Nephron (organoid): Measurements from ENCODE around the gene PTPRB.

Experiments
- H3K27ac Mint-ChIP-seq, 3 experiments: 2 replicates each; pipeline ENCODE4 v1.8.0; 2020; ENCODE audit warnings: mixed read lengths in 3 of 3, mild to moderate bottlenecking in 2 of 3, moderate library complexity in 1 of 3
- H3K27me3 Mint-ChIP-seq: 2 replicates; pipeline ENCODE4 v1.8.0; 2021; ENCODE audit warnings: low read depth, mild to moderate bottlenecking, moderate library complexity, mixed read lengths
- H3K36me3 Mint-ChIP-seq: 2 replicates; pipeline ENCODE4 v1.8.0; 2020; ENCODE audit warnings: low read depth, mixed read lengths
- H3K4me1 Mint-ChIP-seq: 2 replicates; pipeline ENCODE4 v1.8.0; 2020; ENCODE audit warnings: mixed read lengths
- H3K4me3 Mint-ChIP-seq, 3 experiments: 2 replicates each; pipeline ENCODE4 v1.8.0; 2020; ENCODE audit warnings: mild to moderate bottlenecking in 3 of 3, mixed read lengths in 3 of 3, moderate library complexity in 2 of 3
- H3K9me3 Mint-ChIP-seq: 2 replicates; pipeline ENCODE4 v1.8.0; 2020; ENCODE audit warnings: mixed read lengths
- CTCF ChIP-seq, 3 experiments: fragments of 200-600 bp; sonication (generic); IDR thresholded peaks; one replicate each; pipeline ENCODE4 v1.5.0; 2021; ENCODE audit warnings: antibody characterized with exemption in 3 of 3; ENCODE audit not compliant: unreplicated experiment in 3 of 3

The PTPRB gene

DNA sequence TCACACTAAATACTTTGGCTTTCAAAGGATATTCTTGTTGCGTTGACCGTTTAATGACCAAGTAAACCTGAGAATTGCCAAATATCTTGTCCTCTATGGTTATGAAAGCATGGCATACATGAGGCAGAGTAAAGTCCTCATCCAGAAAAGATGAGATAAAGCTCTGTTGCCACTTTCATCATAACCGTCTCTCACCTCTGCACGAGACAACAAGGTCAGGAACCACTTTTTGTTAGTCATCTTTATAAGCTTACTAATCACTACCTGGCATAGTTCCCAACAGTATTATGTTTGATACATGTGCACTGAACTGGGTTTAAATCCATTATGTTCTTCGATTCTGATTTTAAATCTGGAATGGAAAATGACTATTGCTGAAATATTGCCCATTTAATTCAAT is 31.3 kb downstream of the PTPRB start:
- no peaks in the 10 kb centered on the region for H3K9me3 Mint-ChIP-seq
- peaks cover 29% of the 10 kb centered on the region for H3K27me3 Mint-ChIP-seq
- no peaks in the 10 kb centered on the region for H3K36me3 Mint-ChIP-seq
- no peak overlapping the region for H3K4me3 Mint-ChIP-seq
- no peak for TF ChIP-seq CTCF (IDR thresholded peaks at IDR 0.05; ENCODE audit: unreplicated experiment in 3 of 3)
- H3K4me1 Mint-ChIP-seq: peaks cover 5% of the 10 kb centered on the region
- no peak overlapping the region for H3K27ac Mint-ChIP-seq

GRCh38 chr12:70604662-70605061 is 32.6 kb downstream of the PTPRB start:
- no peak for TF ChIP-seq CTCF (IDR thresholded peaks at IDR 0.05; ENCODE audit: unreplicated experiment in 3 of 3)
- no peak overlapping the region for H3K4me3 Mint-ChIP-seq
- H3K27ac Mint-ChIP-seq: no peak overlapping the region
- no peaks in the 10 kb centered on the region for H3K4me1 Mint-ChIP-seq
- no peaks in the 10 kb centered on the region for H3K36me3 Mint-ChIP-seq
- H3K9me3 Mint-ChIP-seq: no peaks in the 10 kb centered on the region
- H3K27me3 Mint-ChIP-seq: peaks cover 20% of the 10 kb centered on the region

DNA sequence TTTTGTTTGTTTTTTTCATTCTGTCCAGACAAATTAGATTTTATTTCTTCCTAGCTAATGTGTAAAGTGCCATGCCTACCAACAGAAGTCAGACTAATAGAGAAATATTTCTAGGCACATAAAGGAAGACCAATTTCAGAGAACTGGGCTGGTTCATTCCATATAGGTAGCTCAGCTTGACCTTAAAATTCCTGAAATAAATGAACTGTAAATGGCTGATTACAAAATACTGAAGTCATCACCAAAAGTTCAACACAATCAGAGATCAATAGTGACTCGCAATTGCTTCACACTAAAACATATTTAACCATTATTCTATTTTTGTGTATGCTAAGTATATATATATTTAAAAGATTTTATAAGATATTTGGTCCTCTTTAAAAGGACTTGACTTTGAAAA is 34.2 kb downstream of the PTPRB start:
- Mint-ChIP-seq H3K9me3 (no peaks in the 10 kb centered on the region), H3K4me1 (no peaks in the 10 kb centered on the region), H3K4me3 (no peak overlapping the region), H3K27ac (no peak overlapping the region), H3K36me3 (no peaks in the 10 kb centered on the region), H3K27me3 (peaks cover 5% of the 10 kb centered on the region)
- TF ChIP-seq CTCF (IDR thresholded peaks at IDR 0.05; ENCODE audit: unreplicated experiment in 3 of 3): no peak

- Mint-ChIP-seq H3K4me1 (no peaks in the 10 kb centered on the region), H3K27me3 (no peaks in the 10 kb centered on the region), H3K9me3 (no peaks in the 10 kb centered on the region), H3K27ac (no peak overlapping the region), H3K36me3 (no peaks in the 10 kb centered on the region), H3K4me3 (no peak overlapping the region)
- TF ChIP-seq CTCF (IDR thresholded peaks at IDR 0.05; ENCODE audit: unreplicated experiment in 3 of 3): no peak
Observed at GRCh38 chr12:70598467-70599193, 38.6 kb downstream of the PTPRB start.

GRCh38 chr12:70592664-70593063 is 44.6 kb downstream of the PTPRB start:
- H3K4me3 Mint-ChIP-seq: no peak overlapping the region
- H3K9me3 Mint-ChIP-seq: no peaks in the 10 kb centered on the region
- no peaks in the 10 kb centered on the region for H3K27me3 Mint-ChIP-seq
- no peaks in the 10 kb centered on the region for H3K36me3 Mint-ChIP-seq
- H3K27ac Mint-ChIP-seq: no peak overlapping the region
- no peaks in the 10 kb centered on the region for H3K4me1 Mint-ChIP-seq
- TF ChIP-seq CTCF (IDR thresholded peaks at IDR 0.05; ENCODE audit: unreplicated experiment in 3 of 3): no peak

DNA sequence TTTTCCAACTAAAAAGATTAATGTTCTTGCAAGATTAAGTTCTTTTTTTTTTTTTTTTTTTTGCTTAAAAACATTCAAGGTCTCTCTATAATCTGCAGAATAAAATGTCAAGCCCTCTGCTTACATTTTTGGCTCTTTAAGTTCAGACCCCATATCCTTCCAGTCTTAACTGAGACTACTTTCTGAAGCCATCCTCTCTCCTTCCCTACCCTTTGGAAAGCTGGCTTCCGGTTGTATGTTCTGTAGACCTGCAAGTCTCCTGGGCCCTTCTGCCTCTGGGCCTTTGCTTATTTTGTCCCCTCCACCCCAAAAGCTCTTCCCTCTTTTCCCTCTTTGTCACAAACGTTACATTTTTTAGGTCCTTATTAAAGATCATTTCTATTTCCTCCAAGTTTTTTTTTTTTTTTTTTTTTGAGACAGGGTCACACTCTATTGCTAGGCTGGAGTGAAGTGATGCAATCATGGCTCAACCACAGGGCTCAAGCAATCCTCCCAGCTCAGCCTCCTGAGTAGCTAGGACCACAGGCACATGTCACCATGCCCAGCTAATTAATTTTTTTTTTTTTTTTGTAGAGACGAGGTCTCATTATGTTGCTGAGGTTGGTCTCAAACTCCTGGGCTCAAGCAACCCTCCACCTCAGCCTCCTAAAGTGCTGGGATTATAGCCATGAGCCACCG is 46.5 kb downstream of the PTPRB start:
- TF ChIP-seq CTCF (IDR thresholded peaks at IDR 0.05; ENCODE audit: unreplicated experiment in 3 of 3): no peak
- H3K9me3 Mint-ChIP-seq: peaks cover 6% of the 10 kb centered on the region
- H3K36me3 Mint-ChIP-seq: peaks cover 5% of the 10 kb centered on the region
- H3K27ac Mint-ChIP-seq: no peak overlapping the region
- no peaks in the 10 kb centered on the region for H3K27me3 Mint-ChIP-seq
- no peak overlapping the region for H3K4me3 Mint-ChIP-seq
- H3K4me1 Mint-ChIP-seq: no peaks in the 10 kb centered on the region
